Spinal cord (tissue), 10 donors: ENCODE measurements around the gene ACTR8. TPM values are rescaled to one million over a fixed set of nuclear protein-coding genes. Genes with fewer than 3 reads are reported as not detected.

ENCODE experiments used
- DNase-seq, 6 donors: peaks; one replicate each; pipeline versions ENCODE4 v3.0.0 to v3.0.0-alpha.2; 2013 to 2015; ENCODE audit warnings: low spot score in 6 of 6, low read depth in 4 of 6
- H3K27ac ChIP-seq: one replicate; pipeline ENCODE4 v1.5.1; 2013; ENCODE audit warnings: low read depth, low read length, control low read depth
- H3K27me3 ChIP-seq: one replicate; pipeline ENCODE4 v1.6.1; 2013; ENCODE audit warnings: low read length; ENCODE audit not compliant: control insufficient read depth, insufficient read depth
- H3K36me3 ChIP-seq: one replicate; pipeline ENCODE4 v1.6.1; 2013; ENCODE audit warnings: low read length; ENCODE audit not compliant: control insufficient read depth, insufficient read depth
- H3K4me1 ChIP-seq: one replicate; pipeline ENCODE4 v1.6.1; 2013; ENCODE audit warnings: low read length; ENCODE audit not compliant: control insufficient read depth, insufficient read depth
- H3K4me3 ChIP-seq: one replicate; pipeline ENCODE4 v1.5.1; 2013; ENCODE audit warnings: low read depth, low read length, control low read depth
- H3K9me3 ChIP-seq: one replicate; pipeline ENCODE4 v1.6.1; 2013; ENCODE audit warnings: low read length; ENCODE audit not compliant: control insufficient read depth, insufficient read depth
- WGBS: methylation state at CpG from one replicate; pipeline ENCODE4 v1.1.5; 2013; ENCODE audit warnings: missing lambda C conversion rate; ENCODE audit not compliant: insufficient coverage; 5-methylcytosine and 5-hydroxymethylcytosine counted together
- polyA plus RNA-seq, 2 donors: library from polyadenylated mRNA; unstranded; fragments of 120-200 nt; gene quantifications; one replicate each; pipeline ENCODE4 v1.2.1, GENCODE V29; 2013; ENCODE audit not compliant: insufficient read length in 2 of 2
- total RNA-seq, 2 donors: library from RNA; depleted of rRNA in 1 of 2; stranded (reverse); fragments of 120-200 nt in 1 of 2; fragments of >200 nt in 1 of 2; gene quantifications; one replicate each; pipeline versions ENCODE4 v1.2.3 to v1.2.4, GENCODE V29; 2013 to 2014
- donor health status: healthy.

Gene ACTR8
- total and polyA plus RNA-seq, 4 donors = 33.0 to 52.0 (median 43.7) TPM

- Histone ChIP-seq H3K4me3 (no peak overlapping the region), H3K9me3 (no peaks in the 10 kb centered on the region), H3K27ac (no peak overlapping the region), H3K4me1 (peaks cover 51% of the 10 kb centered on the region), H3K27me3 (no peaks in the 10 kb centered on the region), H3K36me3 (peaks cover 68% of the 10 kb centered on the region)
- no peak for DNase-seq
- 86% methylated on average over 14 of the region's 14 CpGs for WGBS
Measured at GRCh38 chr3:53818221-53819162, 63.5 kb downstream of the ACTR8 start.

- 78% methylated on average over 17 of the region's 17 CpGs for WGBS
- peak overlapping the region; percentile 70 for H3K27ac ChIP-seq
- DNase-seq = no peak
- peaks cover 61% of the 10 kb centered on the region for H3K36me3 ChIP-seq
- H3K4me3 ChIP-seq = no peak overlapping the region
- no peaks in the 10 kb centered on the region for H3K27me3 ChIP-seq
- peaks cover 51% of the 10 kb centered on the region for H3K4me1 ChIP-seq
- H3K9me3 ChIP-seq = no peaks in the 10 kb centered on the region
Measured at GRCh38 chr3:53817809-53818208, 64.1 kb downstream of the ACTR8 start.

GRCh38 chr3:53817211-53817610 lies 64.7 kb downstream of the ACTR8 start:
- peak in 1 of 6 donors; percentile 41 for DNase-seq
- Histone ChIP-seq H3K4me3 (no peak overlapping the region), H3K36me3 (peaks cover 55% of the 10 kb centered on the region), H3K27me3 (no peaks in the 10 kb centered on the region), H3K9me3 (no peaks in the 10 kb centered on the region), H3K27ac (peak overlapping the region; percentile 70), H3K4me1 (peaks cover 48% of the 10 kb centered on the region)
- 44% methylated on average over 5 of the region's 6 CpGs for WGBS

Other genes starting within 250 kb of the ACTR8 start
- gene CHDH, start 35.7 kb downstream of the ACTR8 start, total RNA-seq = 1 to 10 TPM; 3.2 to 4.9 TPM
- gene CHDH, start 35.7 kb downstream of the ACTR8 start, polyA plus RNA-seq = 10 to 100 TPM in 1 of 2 donors, 1 to 10 TPM in 1; 8.6 to 10.2 TPM
- 10 to 100 TPM in 1 of 2 donors, 1 to 10 TPM in 1; 8.4 to 12.1 TPM for gene IL17RB, start 35.6 kb downstream of the ACTR8 start, total RNA-seq
- gene IL17RB, start 35.6 kb downstream of the ACTR8 start, polyA plus RNA-seq = 10 to 100 TPM; 28.0 to 28.7 TPM
- 100 to 1,000 TPM in 1 of 2 donors, 10 to 100 TPM in 1; 63.4 to 118 TPM for gene SELENOK, start 9.7 kb upstream of the ACTR8 start, total RNA-seq
- 100 to 1,000 TPM in 1 of 2 donors, 10 to 100 TPM in 1; 94.6 to 107 TPM for gene SELENOK, start 9.7 kb upstream of the ACTR8 start, polyA plus RNA-seq
- gene CACNA2D3, start 240.4 kb upstream of the ACTR8 start, total RNA-seq = 10 to 100 TPM; 14.1 to 34.5 TPM
- 10 to 100 TPM; 32.6 to 34.2 TPM for gene CACNA2D3, start 240.4 kb upstream of the ACTR8 start, polyA plus RNA-seq